Cardiac fibroblast (primary cell): ENCODE data around the gene TSPEAR.
"Not testable (repeated sequence)": the region's sequence is repeated elsewhere in the genome, so short reads cannot be mapped to it uniquely, and the experiment has no call there.

Experiments used
- DNase-seq, 2 donors: peaks; one replicate each; pipeline versions ENCODE4 v3.0.0 to v3.0.0-alpha.2; 2010; ENCODE audit warnings: low read depth in 2 of 2
- H3K4me3 ChIP-seq, 2 donors: replicated peaks in 1 of 2; 1 replicate in 1 of 2; 2 replicates in 1 of 2; pipeline ENCODE4 v1.5.1; 2011; ENCODE audit warnings: low read depth in 2 of 2, low read length in 2 of 2, mild to moderate bottlenecking in 2 of 2, moderate library complexity in 1 of 2
- CTCF ChIP-seq: IDR thresholded peaks from one replicate; pipeline ENCODE4 v1.5.1; 2011; ENCODE audit warnings: low read depth, mild to moderate bottlenecking, low read length, inconsistent platforms

The TSPEAR gene

GRCh38 chr21:44643741-44644310 lies 67.5 kb downstream of the TSPEAR start:
- TF ChIP-seq CTCF: no peak
- DNase-seq: no peak
- no peak overlapping the region for H3K4me3 ChIP-seq

GRCh38 chr21:44640761-44641160 lies 70.6 kb downstream of the TSPEAR start:
- TF ChIP-seq CTCF: no peak
- no peak overlapping the region for H3K4me3 ChIP-seq
- no peak for DNase-seq

GRCh38 chr21:44639331-44639655 lies 72.1 kb downstream of the TSPEAR start:
- DNase-seq: no peak
- no peak for TF ChIP-seq CTCF

GRCh38 chr21:44638506-44639330 lies 72.7 kb downstream of the TSPEAR start:
- not testable (repeated sequence) for H3K4me3 ChIP-seq, DNase-seq

More at GRCh38 chr21:44639331-44639655, 72.1 kb downstream of the TSPEAR start:
- no peak overlapping the region for H3K4me3 ChIP-seq

- not testable (repeated sequence) for DNase-seq
These were observed 73.5 kb downstream of the TSPEAR start for GRCh38 chr21:44637851-44638348.

GRCh38 chr21:44637018-44637850 lies 74.1 kb downstream of the TSPEAR start, which contains the start of gene KRTAP10-10:
KRTAP10-10 (plus strand) TSS chr21:44637356; CDS start chr21:44637418, 62 bp downstream.
- no peak within 1 kb of the TSS for H3K4me3 ChIP-seq
- TF ChIP-seq CTCF: no peak
- no peak for DNase-seq

More at GRCh38 chr21:44637851-44638348, 73.5 kb downstream of the TSPEAR start:
- H3K4me3 ChIP-seq: not testable (repeated sequence)

GRCh38 chr21:44636209-44637017 lies 75.0 kb downstream of the TSPEAR start:
- TF ChIP-seq CTCF: no peak
- DNase-seq: no peak
- no peak overlapping the region for H3K4me3 ChIP-seq
